GM18520 (cell line): ENCODE measurements around the gene CLRN2.
"Not testable (repeated sequence)": the region's sequence is repeated elsewhere in the genome, so short reads cannot be mapped to it uniquely, and the experiment has no call there.

Experiments used
- ATAC-seq: cut with Tn5 transposase; IDR thresholded peaks from one replicate; pipeline ENCODE4 v1.9.1; 2021; ENCODE audit not compliant: unreplicated experiment

Gene CLRN2

GRCh38 chr4:17502756-17503155 is 12.2 kb upstream of the CLRN2 start:
- ATAC-seq, result no peak

GRCh38 chr4:17504081-17504480 is 10.9 kb upstream of the CLRN2 start:
- ATAC-seq, result no peak

DNA sequence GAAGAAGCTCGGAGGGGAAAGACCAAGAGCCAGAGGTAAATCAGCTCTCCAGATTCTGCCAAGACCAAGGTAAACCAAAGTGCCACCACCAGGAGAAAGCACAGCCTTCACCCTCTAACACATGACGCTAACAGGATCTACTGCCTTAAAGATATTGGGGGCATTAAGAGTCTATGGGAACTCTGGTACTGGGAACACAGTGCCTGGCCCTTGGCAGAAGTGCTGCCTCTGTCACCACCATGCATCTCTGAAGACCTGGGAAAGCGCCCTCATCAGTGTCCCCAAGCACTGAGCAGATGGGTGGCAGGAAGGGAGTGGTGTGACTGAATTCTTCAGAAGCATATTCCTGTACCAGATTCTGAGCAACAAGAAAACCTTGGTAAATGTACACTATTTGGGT is 4.4 kb upstream of the CLRN2 start:
- ATAC-seq, result no peak

DNA sequence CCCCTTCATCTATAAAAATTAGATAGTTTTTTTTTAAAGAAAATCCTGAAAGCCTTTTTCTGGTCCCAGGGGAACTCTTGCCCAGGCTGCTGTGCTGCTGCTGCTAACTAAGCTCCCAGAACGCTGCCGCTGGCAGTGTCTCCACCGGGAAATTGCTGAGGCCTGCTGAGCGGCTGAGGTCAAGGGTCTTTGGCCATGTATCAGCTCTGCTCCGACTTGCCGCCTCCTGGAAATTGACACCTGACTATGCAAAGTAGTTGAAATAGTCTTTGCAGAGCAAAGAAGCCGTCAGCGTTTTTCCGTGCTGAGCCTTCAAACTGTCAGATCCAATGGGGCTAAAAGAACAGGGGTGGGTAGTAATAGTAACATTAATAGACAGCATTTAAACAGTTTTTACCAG is 3.9 kb upstream of the CLRN2 start:
- no peak for ATAC-seq

DNA sequence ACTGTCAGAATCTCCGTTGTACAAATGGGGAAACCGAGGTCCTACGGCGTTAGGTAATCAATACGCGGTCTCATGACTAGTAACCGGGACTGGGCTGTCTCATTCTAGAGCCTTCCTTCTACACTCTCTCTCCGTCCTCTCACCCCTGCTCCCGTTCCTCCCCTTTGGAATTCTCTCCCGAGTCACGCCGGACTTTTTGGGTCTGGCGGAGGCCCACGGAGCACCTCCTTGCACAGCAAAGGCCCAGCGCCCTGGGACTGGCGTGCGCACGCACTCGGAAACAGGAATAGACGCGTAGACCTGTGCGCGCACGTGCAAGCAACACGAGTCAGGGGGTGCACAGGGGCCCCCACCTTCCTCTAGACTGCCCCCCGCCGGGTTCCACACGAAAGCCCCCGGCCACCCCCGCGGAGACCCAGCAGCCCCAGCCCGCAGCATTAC is 3.4 kb upstream of the CLRN2 start:
- ATAC-seq, result peak; percentile 34

DNA sequence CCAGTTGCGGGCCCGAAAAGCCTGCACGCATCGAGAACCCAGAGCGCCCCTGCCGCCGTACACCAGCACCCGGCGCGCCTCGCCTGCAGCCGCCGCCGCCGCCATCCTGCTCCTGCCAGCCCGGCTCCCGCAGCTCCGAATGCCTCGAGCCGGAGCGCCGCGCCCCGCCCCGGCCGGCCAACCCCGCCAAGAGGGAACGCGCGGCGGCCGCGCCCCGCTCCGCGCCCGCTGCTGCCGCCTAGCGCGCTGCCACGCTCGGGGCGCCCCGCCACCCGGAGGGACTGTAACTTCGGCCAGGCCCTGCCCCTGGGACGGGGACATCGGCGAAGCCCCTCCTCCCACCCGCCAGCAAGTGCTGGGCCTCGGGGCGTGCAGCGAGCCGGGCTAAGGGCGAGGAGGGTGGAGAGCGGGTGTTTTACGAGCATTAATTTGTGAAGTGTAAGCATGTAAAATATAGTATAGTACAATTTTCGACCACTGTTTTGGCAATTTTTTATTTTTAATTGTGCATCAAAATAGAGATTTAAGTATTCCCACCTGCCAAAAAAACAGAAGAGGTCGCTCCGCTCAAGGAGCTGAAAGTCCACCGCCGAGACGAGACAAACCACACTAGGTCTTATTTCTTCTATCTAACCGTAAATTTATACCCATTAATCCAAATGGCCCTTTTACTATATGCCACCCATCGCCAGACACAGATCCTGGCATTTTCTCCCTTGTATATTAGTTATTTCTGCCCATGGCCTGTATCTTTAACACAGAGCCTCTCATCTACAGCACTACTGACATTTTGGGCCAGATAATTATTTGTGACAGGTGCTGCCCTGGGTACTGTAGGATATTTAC is 2.8 kb upstream of the CLRN2 start, which contains the start of gene QDPR:
Gene QDPR (minus strand): TSS at position 141 of the 846 bp plus-strand sequence. CDS start 36 bp downstream, at position 105.
- peak; percentile 98 for ATAC-seq

DNA sequence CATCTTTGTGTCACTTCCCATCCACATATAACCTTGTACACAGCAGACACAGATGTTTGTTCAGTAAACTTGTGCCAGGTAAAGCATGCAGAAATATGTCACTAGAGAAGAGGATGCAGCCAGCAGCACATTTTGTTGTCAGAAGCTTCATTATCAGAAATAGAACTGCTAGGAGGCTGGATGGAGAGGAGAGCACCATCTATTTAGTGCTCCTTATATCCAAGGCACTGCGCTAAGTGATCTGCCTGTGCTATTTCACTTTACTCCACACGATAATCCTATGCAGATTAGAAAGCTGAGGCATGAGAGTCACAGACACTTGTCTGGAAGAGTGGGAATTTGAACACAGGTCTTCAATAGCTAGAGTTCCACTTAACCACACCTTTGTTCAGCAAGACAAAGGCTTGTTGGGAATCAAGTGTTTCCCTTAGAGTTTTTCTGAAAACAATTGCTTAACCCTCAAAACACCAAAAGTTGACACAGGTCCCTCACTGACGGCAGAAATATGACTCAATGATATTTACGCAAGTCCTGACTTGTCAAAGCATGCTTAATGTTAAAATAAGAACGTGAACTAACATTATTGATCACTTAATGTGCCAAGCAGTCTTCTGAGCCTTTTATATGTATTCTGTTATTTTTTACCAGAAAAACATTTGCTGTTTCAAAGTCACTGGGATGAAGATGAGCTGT is 1.8 kb upstream of the CLRN2 start:
- ATAC-seq, result no peak

GRCh38 chr4:17515445-17516407 is 761 bp downstream of the CLRN2 start:
- no peak for ATAC-seq

DNA sequence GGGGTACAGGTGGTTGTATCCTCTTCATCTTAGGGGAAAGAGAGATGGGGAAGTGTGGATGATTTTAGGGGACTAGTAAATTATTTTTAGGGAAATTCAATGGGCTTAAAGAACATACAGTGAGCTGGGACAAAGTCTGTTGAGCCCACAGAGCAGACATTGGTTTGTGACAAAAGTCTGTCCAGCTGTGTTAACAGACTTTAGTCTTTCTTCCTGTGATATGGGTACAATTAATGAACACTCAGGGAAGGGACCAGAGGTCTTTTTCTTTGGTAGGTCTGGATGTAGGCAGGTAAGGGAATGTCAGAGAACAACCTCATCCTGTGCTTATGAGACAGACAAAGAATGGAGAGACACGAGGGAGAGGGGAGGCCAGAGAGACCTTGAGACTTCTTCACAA is 2.0 kb downstream of the CLRN2 start:
- no peak for ATAC-seq

- ATAC-seq, result no peak
Measured at GRCh38 chr4:17517664-17518063, 2.7 kb downstream of the CLRN2 start.

- ATAC-seq, result no peak
Measured at GRCh38 chr4:17521595-17521994, 6.6 kb downstream of the CLRN2 start.

GRCh38 chr4:17523662-17524061 is 8.7 kb downstream of the CLRN2 start:
- ATAC-seq, result no peak

DNA sequence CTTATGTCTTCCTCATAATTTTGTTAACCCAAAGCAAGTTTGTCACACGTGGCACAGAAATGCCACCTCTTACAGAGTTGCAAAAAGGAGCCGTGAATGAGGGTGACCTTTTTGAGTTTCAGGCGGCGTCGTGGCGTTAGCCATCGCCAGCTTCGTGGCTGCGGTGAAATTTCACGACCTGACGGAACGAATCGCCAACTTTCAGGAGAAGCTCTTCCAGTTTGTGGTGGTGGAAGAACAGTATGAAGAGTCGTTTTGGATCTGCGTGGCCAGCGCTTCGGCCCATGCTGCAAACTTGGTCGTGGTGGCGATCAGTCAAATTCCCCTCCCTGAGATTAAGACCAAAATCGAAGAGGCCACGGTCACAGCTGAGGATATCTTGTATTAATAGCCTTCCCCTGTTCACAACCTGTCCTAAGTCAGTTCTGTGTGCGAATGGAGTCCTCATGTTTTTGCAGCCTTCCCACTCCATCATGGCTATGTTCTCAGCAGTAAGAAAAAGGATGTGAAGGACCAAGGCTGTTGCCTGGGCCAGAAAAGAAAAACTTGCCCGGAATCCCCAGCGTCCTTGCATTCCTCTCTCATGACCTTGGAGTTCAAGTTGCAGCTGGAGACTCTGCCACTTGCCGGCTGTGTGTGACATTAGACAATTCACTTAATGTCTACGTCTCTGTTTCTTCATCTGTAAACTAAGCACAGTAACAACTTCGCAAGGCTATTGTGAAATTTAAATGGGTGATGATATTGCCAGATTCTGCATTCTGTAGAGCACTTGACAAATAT is 11.9 kb downstream of the CLRN2 start:
- ATAC-seq, result no peak

- no peak for ATAC-seq
Measured at GRCh38 chr4:17528551-17529165, 13.7 kb downstream of the CLRN2 start.

GRCh38 chr4:17531538-17532285 is 16.7 kb downstream of the CLRN2 start:
- ATAC-seq, result no peak

GRCh38 chr4:17534705-17535104 is 19.7 kb downstream of the CLRN2 start:
- no peak for ATAC-seq

- no peak for ATAC-seq
Measured at GRCh38 chr4:17535242-17535641, 20.3 kb downstream of the CLRN2 start.

- no peak for ATAC-seq
Measured at GRCh38 chr4:17535906-17536305, 20.9 kb downstream of the CLRN2 start.

- ATAC-seq, result not testable (repeated sequence)
Measured at GRCh38 chr4:17537060-17537459, 22.1 kb downstream of the CLRN2 start.
